ENCODE results near the gene LBH.
A peak's percentile ranks its signal among the peaks of the same experiment; 100 is the strongest.

The LBH gene

GRCh38 chr2:30231212-30231995 is at the start of gene LBH:
LBH (plus strand) TSS chr2:30231534; CDS start chr2:30231739, 205 bp downstream.
- peak; percentile 96 for DNase-seq (ENCODE audit: low spot score)

DNA sequence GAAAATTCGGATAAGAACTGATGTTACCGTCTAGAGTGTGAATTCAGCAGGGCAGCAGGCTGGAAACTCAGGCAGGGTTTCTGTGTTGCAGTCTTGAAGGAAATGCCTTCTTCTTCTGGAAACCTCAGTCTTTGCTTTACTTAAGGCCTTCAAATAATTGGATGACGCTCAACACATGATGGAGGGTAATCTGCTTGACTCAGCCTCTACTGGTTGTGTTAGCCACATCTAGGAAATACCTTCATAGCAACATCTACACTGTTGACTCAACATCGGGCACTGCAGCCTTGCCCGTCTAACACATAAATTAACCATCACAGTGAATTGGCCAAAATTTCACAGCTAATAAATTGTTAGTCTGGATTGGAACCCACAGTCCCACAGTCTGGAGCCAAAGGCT is 47.3 kb upstream of the LBH start:
- no peak for DNase-seq (ENCODE audit: low spot score)

DNA sequence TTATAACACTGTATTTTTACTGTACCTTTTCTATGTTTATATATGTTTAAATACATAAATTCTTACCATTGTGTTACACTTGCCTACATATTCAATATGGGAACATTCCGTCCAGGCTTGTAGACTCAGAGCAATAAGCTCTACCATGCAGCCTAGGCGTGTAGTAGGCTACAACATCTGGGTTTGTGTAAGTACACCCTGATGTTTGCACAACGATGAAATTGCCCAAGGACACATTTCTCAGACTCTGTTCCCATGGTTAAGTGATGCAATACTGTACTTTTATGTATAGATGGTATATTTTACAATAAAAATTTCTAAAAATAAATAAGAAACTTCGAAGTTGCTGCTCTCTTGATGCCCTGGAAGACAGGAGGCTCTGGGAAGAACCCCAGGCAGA is 46.2 kb upstream of the LBH start:
- no peak for DNase-seq (ENCODE audit: low spot score)

GRCh38 chr2:30188292-30188691 is 43.0 kb upstream of the LBH start:
- no peak for DNase-seq (ENCODE audit: low spot score)

- DNase-seq (ENCODE audit: low spot score), result no peak
These were observed 40.7 kb upstream of the LBH start for GRCh38 chr2:30190637-30191036.

GRCh38 chr2:30191107-30191506 is 40.2 kb upstream of the LBH start:
- DNase-seq (ENCODE audit: low spot score), result no peak

DNA sequence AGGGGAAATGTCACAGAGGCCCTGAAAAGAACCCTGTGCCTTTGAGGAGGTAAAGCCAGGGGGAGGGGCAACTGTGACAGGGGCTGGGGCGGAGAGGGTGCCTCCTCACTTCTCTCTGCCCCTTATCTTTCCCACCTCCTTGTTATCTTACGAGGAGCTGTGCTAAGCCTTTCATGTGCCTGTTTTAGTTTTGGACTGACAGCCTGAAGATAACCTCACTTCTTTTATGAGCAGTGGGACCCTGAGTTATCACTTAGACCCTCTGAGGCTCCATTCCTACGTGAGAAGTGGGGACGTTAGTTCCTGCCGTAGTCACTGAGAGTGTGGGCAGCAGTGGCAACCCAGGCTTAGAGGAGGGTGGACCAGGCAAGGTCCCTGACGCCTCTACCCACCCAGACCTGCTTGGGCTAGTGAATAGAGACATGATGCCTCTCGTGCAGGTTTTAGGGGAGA is 39.5 kb upstream of the LBH start:
- no peak for DNase-seq (ENCODE audit: low spot score)

- DNase-seq (ENCODE audit: low spot score), result no peak
These were observed 39.0 kb upstream of the LBH start for GRCh38 chr2:30192314-30192713.

- peak; percentile 15 for DNase-seq (ENCODE audit: low spot score)
These were observed 38.1 kb upstream of the LBH start for GRCh38 chr2:30193104-30193681.

GRCh38 chr2:30194421-30194820 is 36.9 kb upstream of the LBH start:
- DNase-seq (ENCODE audit: low spot score), result no peak

DNA sequence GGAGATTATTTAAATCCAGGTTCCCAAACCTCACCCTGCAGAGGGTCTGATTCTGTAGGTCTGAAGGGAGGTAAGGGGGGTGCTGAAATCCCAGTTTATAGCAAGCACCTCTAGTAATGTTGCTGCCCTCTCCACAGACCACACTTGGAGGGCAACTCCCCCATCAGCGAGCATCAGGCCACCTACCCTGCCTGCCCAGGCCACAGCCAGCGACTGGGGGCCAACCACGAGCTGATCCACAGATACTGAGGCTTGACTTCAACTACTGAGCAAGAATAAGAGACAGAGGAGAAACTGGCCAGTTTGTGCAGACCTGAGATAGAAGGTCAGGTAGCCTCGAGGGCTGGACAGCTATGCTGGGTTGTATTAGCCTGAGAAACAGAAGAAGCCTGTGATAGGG is 36.3 kb upstream of the LBH start:
- no peak for DNase-seq (ENCODE audit: low spot score)

DNA sequence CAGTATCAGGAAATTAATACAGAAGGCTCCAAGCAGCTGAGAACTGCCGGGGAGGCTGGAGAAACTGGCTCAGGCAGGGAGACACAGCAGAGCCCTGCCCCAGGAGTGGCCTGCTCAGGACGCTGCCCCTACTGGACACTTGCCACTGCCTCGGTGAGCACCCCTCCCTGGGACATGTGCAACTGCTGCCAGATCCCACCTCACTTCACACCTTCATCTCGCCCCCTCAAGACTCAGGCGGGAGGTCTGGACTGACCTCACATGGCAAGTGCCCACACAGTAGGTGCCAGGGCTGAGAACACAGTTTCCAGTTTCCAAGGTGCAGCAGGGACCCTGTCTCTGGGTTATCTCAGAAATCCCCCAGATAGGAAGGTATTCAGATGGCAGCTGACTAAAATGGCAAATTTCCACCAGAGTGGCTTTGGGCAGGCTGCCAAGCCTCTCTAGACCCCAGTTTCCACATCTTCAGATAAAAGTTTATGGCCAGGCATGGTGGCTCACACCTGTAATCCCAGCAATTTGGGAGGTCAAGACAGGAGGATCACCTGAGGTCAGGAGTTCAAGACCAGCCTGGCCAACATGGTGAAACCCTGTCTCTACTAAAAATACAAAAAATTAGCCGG is 33.7 kb upstream of the LBH start:
- no peak for DNase-seq (ENCODE audit: low spot score)

GRCh38 chr2:30201990-30202389 is 29.3 kb upstream of the LBH start:
- DNase-seq (ENCODE audit: low spot score), result peak; percentile 52

GRCh38 chr2:30203156-30203555 is 28.2 kb upstream of the LBH start:
- DNase-seq (ENCODE audit: low spot score), result no peak

- no peak for DNase-seq (ENCODE audit: low spot score)
These were observed 27.1 kb upstream of the LBH start for GRCh38 chr2:30204281-30204680.

GRCh38 chr2:30205456-30205855 is 25.9 kb upstream of the LBH start:
- no peak for DNase-seq (ENCODE audit: low spot score)

DNA sequence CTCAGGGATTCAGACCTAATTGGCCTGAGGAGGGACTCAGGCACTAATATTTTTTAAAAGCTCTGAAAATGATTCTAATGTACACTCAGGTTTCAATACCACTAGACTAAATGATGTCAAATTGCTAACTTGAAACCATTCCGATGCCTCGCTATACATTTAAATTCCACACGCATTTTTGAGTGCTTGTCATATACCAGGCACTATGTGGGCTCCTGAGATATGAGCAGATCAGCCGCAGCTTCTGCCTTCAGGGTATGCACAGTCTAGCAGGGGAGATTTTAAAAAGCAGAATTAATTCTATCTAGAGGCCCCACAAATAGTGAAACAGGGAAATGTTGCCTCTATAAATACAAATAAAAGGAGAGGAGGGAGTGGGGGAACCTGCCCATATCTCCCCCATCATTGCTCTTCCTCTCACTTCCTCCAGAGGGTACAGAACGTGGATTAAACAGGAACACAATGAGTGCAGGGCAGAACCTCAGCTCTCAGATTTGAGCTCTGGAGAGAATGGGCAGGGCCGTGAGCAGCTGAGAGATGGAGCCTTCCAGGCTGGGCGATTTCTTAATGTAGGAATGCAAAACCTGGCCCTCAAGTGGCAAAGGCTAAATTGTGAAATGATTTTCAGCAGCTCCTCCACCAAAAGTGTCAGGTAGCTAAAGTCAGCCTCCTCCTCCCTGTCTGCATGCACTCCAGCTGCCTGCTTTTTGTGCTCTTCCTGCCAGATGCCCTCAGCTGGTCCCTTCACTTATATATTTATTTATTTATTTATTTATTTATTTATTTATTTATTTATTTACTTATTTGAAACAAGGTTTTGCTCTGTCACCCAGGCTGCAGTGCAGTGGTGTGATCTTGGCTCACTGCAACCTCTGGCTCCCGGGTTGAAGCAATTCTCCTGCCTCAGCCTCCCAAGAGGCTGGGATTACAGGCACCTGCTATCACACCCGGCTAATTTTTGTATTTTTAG is 24.6 kb upstream of the LBH start:
- peak; percentile 4 for DNase-seq (ENCODE audit: low spot score)

- peak; percentile 77 for DNase-seq (ENCODE audit: low spot score)
These were observed 22.9 kb upstream of the LBH start for GRCh38 chr2:30208453-30208852.

GRCh38 chr2:30209227-30209626 is 22.1 kb upstream of the LBH start:
- DNase-seq (ENCODE audit: low spot score), result no peak

DNA sequence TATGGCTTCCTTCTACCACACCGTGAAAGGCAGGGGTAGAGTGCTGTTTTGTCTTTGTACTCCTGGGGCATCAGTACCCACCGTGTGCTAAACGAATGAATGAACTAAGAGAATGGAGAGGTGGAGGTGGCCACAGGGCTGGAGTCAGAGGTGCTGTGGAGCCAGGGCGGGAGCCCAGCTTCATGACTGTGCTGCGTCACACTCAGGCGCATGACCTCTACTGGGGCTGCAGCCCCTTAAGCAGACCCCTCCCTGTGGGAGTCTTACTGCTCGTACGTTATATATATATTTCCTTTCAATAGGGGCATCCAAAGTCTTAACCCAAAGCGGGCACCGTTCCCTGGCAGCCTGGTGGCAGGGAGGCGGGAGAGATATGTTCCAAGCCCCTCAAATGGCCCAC is 18.0 kb upstream of the LBH start:
- DNase-seq (ENCODE audit: low spot score), result no peak

DNA sequence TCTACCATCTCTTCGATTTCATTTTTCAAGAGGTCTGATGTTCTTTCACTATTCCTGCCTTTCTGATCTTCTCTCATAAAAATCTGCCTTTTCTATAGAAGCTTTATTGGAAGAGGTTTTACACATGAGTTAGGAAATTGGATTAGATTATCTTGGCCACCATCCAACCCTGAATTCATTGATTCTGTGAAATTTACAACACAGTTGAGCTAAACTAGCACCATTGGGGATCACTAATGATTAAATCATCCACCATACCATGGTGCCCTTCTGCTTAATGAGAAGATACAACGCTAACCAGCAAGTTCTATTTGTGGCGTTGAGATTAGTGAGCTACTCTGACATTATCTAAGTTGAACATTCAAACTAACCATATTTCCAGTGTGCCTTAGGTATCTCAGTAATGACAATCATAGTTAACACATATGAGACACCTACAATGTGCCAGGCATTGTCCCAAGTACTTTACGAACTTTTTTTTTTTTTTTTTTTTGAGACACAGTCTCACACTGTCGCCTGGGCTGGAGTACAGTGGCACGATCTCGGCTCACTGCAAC is 17.3 kb upstream of the LBH start:
- DNase-seq (ENCODE audit: low spot score), result no peak

DNA sequence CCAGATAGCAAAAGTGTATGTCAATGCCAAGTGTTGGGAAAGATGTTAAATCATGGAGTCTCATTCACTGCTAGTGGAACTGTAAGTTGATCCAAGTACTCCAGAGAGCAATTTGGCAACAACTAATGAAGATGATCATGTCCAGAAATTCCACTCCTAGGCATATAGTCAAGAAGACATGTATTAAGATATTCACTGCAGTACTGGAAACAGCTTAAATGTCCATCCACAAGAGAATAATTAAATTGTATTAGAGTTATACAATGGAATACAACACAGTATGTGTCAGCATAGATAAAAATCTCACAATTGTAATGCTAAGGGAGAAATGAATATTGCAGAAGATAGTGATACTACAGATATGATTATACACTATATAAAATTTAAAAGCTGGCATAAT is 15.2 kb upstream of the LBH start:
- peak; percentile 12 for DNase-seq (ENCODE audit: low spot score)
